Liver (tissue), 9 donors: ENCODE measurements around the gene PSMD7. TPM values are rescaled to one million over a fixed set of nuclear protein-coding genes. Genes with fewer than 3 reads are reported as not detected.

Source experiments
- DNase-seq: peaks from one replicate; pipeline ENCODE4 v3.0.0-alpha.2; 2017; ENCODE audit warnings: low spot score
- H3K27ac ChIP-seq, 2 donors: one replicate each; pipeline ENCODE4 v1.7.0; 2013; ENCODE audit warnings: inconsistent platforms in 2 of 2, low read length in 2 of 2, control low read depth in 1 of 2, low read depth in 1 of 2, mild to moderate bottlenecking in 1 of 2
- H3K27me3 ChIP-seq, 4 donors: one replicate each; pipeline versions ENCODE4 v1.6.1 to v1.7.0; 2013; ENCODE audit warnings: low read length in 3 of 4, inconsistent platforms in 1 of 4, mild to moderate bottlenecking in 1 of 4, moderate library complexity in 1 of 4; ENCODE audit not compliant: control insufficient read depth in 4 of 4, insufficient read depth in 4 of 4
- H3K36me3 ChIP-seq, 4 donors: one replicate each; pipeline versions ENCODE4 v1.6.1 to v1.7.0; 2013; ENCODE audit warnings: low read length in 3 of 4, mild to moderate bottlenecking in 3 of 4, low read depth in 1 of 4, moderate library complexity in 1 of 4; ENCODE audit not compliant: control insufficient read depth in 4 of 4, insufficient read depth in 3 of 4
- H3K4me1 ChIP-seq, 4 donors: one replicate each; pipeline versions ENCODE4 v1.6.1 to v1.7.0; 2013; ENCODE audit warnings: low read length in 3 of 4, mild to moderate bottlenecking in 3 of 4, moderate library complexity in 1 of 4; ENCODE audit not compliant: control insufficient read depth in 4 of 4, insufficient read depth in 4 of 4
- H3K4me3 ChIP-seq, 3 donors: one replicate each; pipeline versions ENCODE4 v1.6.1 to v1.7.0; 2013; ENCODE audit warnings: low read length in 3 of 3, control low read depth in 1 of 3, low read depth in 1 of 3, mild to moderate bottlenecking in 1 of 3
- H3K9ac ChIP-seq, 2 donors: one replicate each; pipeline ENCODE4 v1.7.0; 2013; ENCODE audit warnings: low read length in 2 of 2, mild to moderate bottlenecking in 2 of 2, moderate library complexity in 2 of 2, control low read depth in 1 of 2, low read depth in 1 of 2
- H3K9me3 ChIP-seq, 4 donors: one replicate each; pipeline versions ENCODE4 v1.6.1 to v1.7.0; 2013; ENCODE audit warnings: low read length in 3 of 4; ENCODE audit not compliant: control insufficient read depth in 4 of 4
- ATF3 ChIP-seq: IDR thresholded peaks from 2 replicates; pipeline ENCODE4 v1.6.1; 2016; ENCODE audit warnings: antibody characterized with exemption
- CTCF ChIP-seq: fragments of 150-350 bp; IDR thresholded peaks from 2 replicates; pipeline ENCODE4 v1.5.1; 2017; ENCODE audit warnings: improper control_type of control experiment, low read depth, low read length; ENCODE audit not compliant: missing input control
- EGR1 ChIP-seq, 2 donors: IDR thresholded peaks; 2 replicates each; pipeline ENCODE4 v1.6.1; 2016 to 2018; ENCODE audit warnings: antibody characterized with exemption in 2 of 2, low read depth in 2 of 2
- FOXA1 ChIP-seq: IDR thresholded peaks from 2 replicates; pipeline ENCODE4 v1.6.1; 2016; ENCODE audit warnings: antibody characterized with exemption
- FOXA2 ChIP-seq: IDR thresholded peaks from 2 replicates; pipeline ENCODE4 v1.6.1; 2016; ENCODE audit warnings: antibody characterized with exemption
- GABPA ChIP-seq, 2 donors: IDR thresholded peaks in 1 of 2; conservative IDR thresholded peaks in 1 of 2; 2 replicates each; pipeline ENCODE4 v1.6.1; 2016; ENCODE audit warnings: antibody characterized with exemption in 2 of 2, mild to moderate bottlenecking in 1 of 2, moderate library complexity in 1 of 2
- HNF4A ChIP-seq, 2 donors: conservative IDR thresholded peaks; 2 replicates each; pipeline ENCODE4 v1.6.1; 2016; ENCODE audit warnings: antibody characterized with exemption in 2 of 2, mild to moderate bottlenecking in 2 of 2
- HNF4G ChIP-seq: IDR thresholded peaks from 2 replicates; pipeline ENCODE4 v1.6.1; 2016; ENCODE audit warnings: antibody characterized with exemption
- JUND ChIP-seq, 2 donors: IDR thresholded peaks; 2 replicates each; pipeline ENCODE4 v1.6.1; 2016; ENCODE audit warnings: antibody characterized with exemption in 2 of 2
- NR2F2 ChIP-seq: IDR thresholded peaks from 2 replicates; pipeline ENCODE4 v1.6.1; 2016; ENCODE audit warnings: antibody characterized with exemption
- RAD21 ChIP-seq, 2 donors: IDR thresholded peaks; 2 replicates each; pipeline ENCODE4 v1.6.1; 2016; ENCODE audit warnings: antibody characterized with exemption in 2 of 2, mild to moderate bottlenecking in 2 of 2
- REST ChIP-seq: IDR thresholded peaks from 2 replicates; pipeline ENCODE4 v1.6.1; 2016; ENCODE audit warnings: antibody characterized with exemption, mild to moderate bottlenecking
- RXRA ChIP-seq, 2 donors: IDR thresholded peaks; 2 replicates each; pipeline ENCODE4 v1.6.1; 2017 to 2018; ENCODE audit warnings: antibody characterized with exemption in 2 of 2, mild to moderate bottlenecking in 1 of 2
- SP1 ChIP-seq: IDR thresholded peaks from 2 replicates; pipeline ENCODE4 v1.6.1; 2018; ENCODE audit warnings: antibody characterized with exemption, mild to moderate bottlenecking
- TAF1 ChIP-seq: conservative IDR thresholded peaks from 2 replicates; pipeline ENCODE4 v1.6.1; 2016; ENCODE audit warnings: antibody characterized with exemption, mild to moderate bottlenecking
- YY1 ChIP-seq: IDR thresholded peaks from 2 replicates; pipeline ENCODE4 v1.6.1; 2016; ENCODE audit warnings: antibody characterized with exemption, mild to moderate bottlenecking
- WGBS: extraction: QIAGEN DNeasy Blood & Tissue Kit; methylation state at CpG from one replicate; pipeline ENCODE4 v1.1.7; 2013; 5-methylcytosine and 5-hydroxymethylcytosine counted together
- polyA plus RNA-seq, 2 donors: library from polyadenylated mRNA; stranded (reverse) in 1 of 2; unstranded in 1 of 2; fragments of 200-250 nt in 1 of 2; fragments of >200 nt in 1 of 2; fragmentation: Nextera tagmentation in 1 of 2; extraction: Ambion mirVana in 1 of 2; gene quantifications; one replicate each; pipeline versions ENCODE4 v1.2.1 to v1.2.3, GENCODE V29; 2013 to 2015
- total RNA-seq, 2 donors: library from RNA; depleted of rRNA; stranded (reverse); fragments of >200 nt; gene quantifications; one replicate each; pipeline ENCODE4 v1.2.3, GENCODE V29; 2014
- TF ChIP-seq, protein P1 (sequence below): IDR thresholded peaks from 2 replicates; pipeline ENCODE4 v1.6.1; 2016; ENCODE audit warnings: antibody characterized with exemption
- TF ChIP-seq, protein P2 (sequence below): IDR thresholded peaks from 2 replicates; pipeline ENCODE4 v1.6.1; 2016; ENCODE audit warnings: antibody characterized with exemption
- donor health status: healthy.
- donor health status: healthy.
- donor health status: healthy.
- donor health status: healthy.
- donor health status: healthy.

PSMD7 gene
- total and polyA plus RNA-seq, 4 donors: 33.7 to 84.9 (median 60.9) TPM

GRCh38 chr16:74296104-74296431, 546 bp upstream of the PSMD7 start:
- under 1% methylated on average over 9 of the region's 9 CpGs for WGBS
- TF ChIP-seq EGR1 (IDR thresholded peaks at IDR 0.05; ENCODE audit: low read depth in 2 of 2): no peak
- peak; percentile 62 for TF ChIP-seq TAF1
- TF ChIP-seq FOXA1: no peak
- no peak for DNase-seq
- peak overlapping the region; percentile 91 to 93 for H3K9ac ChIP-seq
- peak overlapping the region; percentile 92 to 97 (median 92) for H3K4me3 ChIP-seq
- peak overlapping the region; percentile 97 to 98 for H3K27ac ChIP-seq
- peaks cover 0 to 40% (median 33%) of the 10 kb centered on the region in 4 donors for H3K4me1 ChIP-seq
- peaks cover 2 to 16% (median 12%) of the 10 kb centered on the region in 4 donors for H3K36me3 ChIP-seq
- peaks cover 0 to 4% (median 0%) of the 10 kb centered on the region in 4 donors for H3K9me3 ChIP-seq
- H3K27me3 ChIP-seq: no peaks in the 10 kb centered on the region

DNA sequence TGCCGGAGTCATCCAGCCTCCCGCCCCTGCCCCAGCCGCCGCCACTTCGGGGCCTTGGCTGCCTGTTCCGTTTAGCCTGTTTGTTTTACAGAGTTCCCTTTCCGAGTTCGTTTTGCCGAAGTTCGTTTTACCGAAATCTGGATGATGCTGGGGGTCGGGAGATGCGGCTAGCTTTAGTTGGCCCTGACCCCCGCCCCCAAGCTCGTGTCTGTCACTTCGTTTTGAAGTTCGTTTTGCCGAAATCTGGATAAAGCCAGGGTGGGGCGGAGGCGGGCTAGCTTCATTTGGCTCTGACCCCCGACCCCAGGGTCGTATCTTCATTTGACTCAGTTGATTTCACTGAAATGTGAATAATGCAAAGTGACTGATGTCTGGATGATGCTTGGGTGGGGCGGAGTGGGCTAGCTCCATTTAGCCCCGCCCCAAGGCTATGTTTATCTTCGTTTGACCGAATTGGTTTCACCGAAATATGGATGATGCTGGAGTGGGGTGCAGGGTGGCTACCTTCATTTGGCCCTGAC, 591 bp downstream of the PSMD7 start:
- peak overlapping the region; percentile 97 to 98 for H3K27ac ChIP-seq
- H3K9me3 ChIP-seq: peaks cover 0 to under 1% (median 0%) of the 10 kb centered on the region in 4 donors
- H3K27me3 ChIP-seq: no peaks in the 10 kb centered on the region
- DNase-seq: peak; percentile 55
- peaks cover 0 to 35% (median 26%) of the 10 kb centered on the region in 4 donors for H3K4me1 ChIP-seq
- WGBS: under 1% methylated on average over 27 of the region's 27 CpGs
- TF ChIP-seq TAF1 (no peak), FOXA1 (no peak), RXRA (IDR thresholded peaks at IDR 0.05) (no peak), REST (no peak), ATF3 (no peak), SP1 (no peak), JUND (IDR thresholded peaks at IDR 0.05) (no peak), HNF4G (no peak), GABPA (IDR thresholded peaks at IDR 0.05 in 1 of 2, conservative IDR thresholded peaks at IDR 0.05 in 1 of 2) (no peak), FOXA2 (no peak), HNF4A (conservative IDR thresholded peaks at IDR 0.05) (no peak), NR2F2 (no peak), YY1 (no peak), EGR1 (IDR thresholded peaks at IDR 0.05; ENCODE audit: low read depth in 2 of 2) (no peak), CTCF (no peak), RAD21 (IDR thresholded peaks at IDR 0.05) (no peak)
- TF ChIP-seq, protein P1, sequence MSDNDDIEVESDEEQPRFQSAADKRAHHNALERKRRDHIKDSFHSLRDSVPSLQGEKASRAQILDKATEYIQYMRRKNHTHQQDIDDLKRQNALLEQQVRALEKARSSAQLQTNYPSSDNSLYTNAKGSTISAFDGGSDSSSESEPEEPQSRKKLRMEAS: no peak
- TF ChIP-seq, protein P2, sequence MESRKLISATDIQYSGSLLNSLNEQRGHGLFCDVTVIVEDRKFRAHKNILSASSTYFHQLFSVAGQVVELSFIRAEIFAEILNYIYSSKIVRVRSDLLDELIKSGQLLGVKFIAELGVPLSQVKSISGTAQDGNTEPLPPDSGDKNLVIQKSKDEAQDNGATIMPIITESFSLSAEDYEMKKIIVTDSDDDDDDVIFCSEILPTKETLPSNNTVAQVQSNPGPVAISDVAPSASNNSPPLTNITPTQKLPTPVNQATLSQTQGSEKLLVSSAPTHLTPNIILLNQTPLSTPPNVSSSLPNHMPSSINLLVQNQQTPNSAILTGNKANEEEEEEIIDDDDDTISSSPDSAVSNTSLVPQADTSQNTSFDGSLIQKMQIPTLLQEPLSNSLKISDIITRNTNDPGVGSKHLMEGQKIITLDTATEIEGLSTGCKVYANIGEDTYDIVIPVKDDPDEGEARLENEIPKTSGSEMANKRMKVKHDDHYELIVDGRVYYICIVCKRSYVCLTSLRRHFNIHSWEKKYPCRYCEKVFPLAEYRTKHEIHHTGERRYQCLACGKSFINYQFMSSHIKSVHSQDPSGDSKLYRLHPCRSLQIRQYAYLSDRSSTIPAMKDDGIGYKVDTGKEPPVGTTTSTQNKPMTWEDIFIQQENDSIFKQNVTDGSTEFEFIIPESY: no peak
- H3K9ac ChIP-seq: peak overlapping the region; percentile 88 to 93
- H3K36me3 ChIP-seq: peaks cover 7 to 27% (median 22%) of the 10 kb centered on the region in 4 donors
- peak overlapping the region; percentile 92 to 97 (median 92) for H3K4me3 ChIP-seq
